ENCODE measurements around the gene NDUFS5. TPM values are rescaled to one million over a fixed set of nuclear protein-coding genes. Genes with fewer than 3 reads are reported as not detected.

NDUFS5 gene
- total RNA-seq, 1 experiment from 2014 or later: 367 TPM

- Histone ChIP-seq H4K8ac (replicated peaks; ENCODE audit: insufficient read length, low read depth, low read length) (no peak overlapping the region), H3K14ac (ENCODE audit: insufficient read depth, low read length) (no peak overlapping the region), H3K9ac (ENCODE audit: extremely low read depth, insufficient read length, low read length) (no peak overlapping the region), H3K27me3 (ENCODE audit: insufficient read depth, low read length) (no peaks in the 10 kb centered on the region), H3K27ac (ENCODE audit: insufficient read length, low read depth, low read length) (no peak overlapping the region), H4K5ac (ENCODE audit: insufficient read length, low read depth, low read length) (no peak overlapping the region), H2BK15ac (ENCODE audit: low read depth, low read length) (no peak overlapping the region), H3K4ac (ENCODE audit: low read depth, low read length) (no peak overlapping the region), H2AK5ac (ENCODE audit: insufficient read length, low read length) (no peak overlapping the region), H3T11ph (ENCODE audit: low read length) (no peak overlapping the region), H2BK20ac (ENCODE audit: low read depth, low read length, poor library complexity, severe bottlenecking) (peak overlapping the region; percentile 26), H3K79me1 (ENCODE audit: insufficient read depth, low read depth, low read length, poor library complexity, severe bottlenecking) (no peaks in the 10 kb centered on the region), H2AFZ (ENCODE audit: low read length) (no peak overlapping the region), H2BK120ac (ENCODE audit: low read depth, low read length, poor library complexity, severe bottlenecking) (no peak overlapping the region), H4K91ac (ENCODE audit: insufficient read length, low read depth, low read length) (no peak overlapping the region), H3K79me2 (ENCODE audit: insufficient read depth, low read length) (no peaks in the 10 kb centered on the region), H3K23me2 (ENCODE audit: insufficient read length, low read depth, low read length, poor library complexity, severe bottlenecking) (no peaks in the 10 kb centered on the region), H3K4me2 (ENCODE audit: insufficient read depth, insufficient read length, low read length) (no peak overlapping the region), H4K20me1 (ENCODE audit: control insufficient read depth, insufficient read depth, insufficient read length) (no peaks in the 10 kb centered on the region), H3K18ac (ENCODE audit: insufficient read length, low read depth, low read length) (no peak overlapping the region), H3K23ac (ENCODE audit: insufficient read length, low read depth, low read length) (no peak overlapping the region), H2BK12ac (ENCODE audit: insufficient read length, low read depth, low read length) (no peak overlapping the region), H3K56ac (ENCODE audit: insufficient read length, low read depth, low read length) (no peak overlapping the region), H3K4me1 (ENCODE audit: insufficient read depth, low read length) (no peaks in the 10 kb centered on the region), H3K9me3 (ENCODE audit: control insufficient read depth, low read depth, low read length) (no peaks in the 10 kb centered on the region), H2BK5ac (ENCODE audit: insufficient read length, low read length) (no peak overlapping the region)
- no peaks in the 10 kb centered on the region for H3K27me3 Mint-ChIP-seq (ENCODE audit: low read depth)
- DNase-seq: no peak
- peaks cover 34 to 59% (median 51%) of the 10 kb centered on the region in 3 experiments; a peak in 6 of 7 replicates for H3K36me3 Mint-ChIP-seq (ENCODE audit: insufficient read depth in 1 of 3, low read depth in 3 of 3)
- TF ChIP-seq CTCF (conservative IDR thresholded peaks at IDR 0.05): no peak
- H3K27ac Mint-ChIP-seq: no peak overlapping the region
- no peak overlapping the region for H3K4me3 Mint-ChIP-seq
- no CpG with 5 or more reads among the region's 5 CpGs for WGBS (ENCODE audit: extremely low coverage, insufficient read length, low lambda C conversion rate)
- no peaks in the 10 kb centered on the region for H3K4me1 Mint-ChIP-seq
- H3K9me3 Mint-ChIP-seq: no peaks in the 10 kb centered on the region
These were observed 10.5 kb downstream of the NDUFS5 start for GRCh38 chr1:39036678-39037077.

Data from H9 (cell line).